HepG2 (cell line): ENCODE results near the gene SLC6A5. TPM values are rescaled to one million over a fixed set of nuclear protein-coding genes. Genes with fewer than 3 reads are reported as not detected.

ENCODE experiments used
- ATAC-seq: fragments of 200-7000 bp; cut with Tn5 transposase; 3 replicates; pipeline ENCODE4 v1.9.1; 2020; ENCODE audit warnings: mild to moderate bottlenecking, moderate library complexity
- BruUV-seq: library from RNA; stranded (reverse); fragments of 400-500 nt; replicated peaks from 2 replicates; lab custom pipeline; 2021; lab: Mats Ljungman, UMichigan
- CTCF ChIA-PET: fragments of 300-600 bp; formaldehyde crosslinking; extraction: SDS; loops from one replicate; lab custom pipeline; 2021; ENCODE audit warnings: low total read pairs, inconsistent platforms, low intra/inter-chr PET ratio; lab: Yijun Ruan, JAX
- POLR2A ChIA-PET: fragments of 350-600 bp; sonication (Branson Sonifier 250); formaldehyde crosslinking; loops from one replicate; lab custom pipeline; 2020; ENCODE audit warnings: antibody characterized with exemption, inconsistent platforms; lab: Yijun Ruan, JAX
- DNase-seq: peaks from one replicate; pipeline ENCODE4 v3.0.0-alpha.2; 2015; ENCODE audit warnings: low spot score
- FAIRE-seq: peaks from 3 replicates; lab custom pipeline; 2011; peaks lifted over from hg19 to GRCh38; lab: Jason Lieb, UNC
- H2AFZ ChIP-seq: one replicate; pipeline ENCODE4 v1.6.1; 2011; ENCODE audit warnings: low read length, inconsistent platforms
- H3K27ac ChIP-seq: fragments of 300-600 bp; 3 replicates; pipeline ENCODE4 v1.8.0; 2011; ENCODE audit warnings: mixed run types, mild to moderate bottlenecking, mixed read lengths, low read length, inconsistent platforms; ENCODE audit not compliant: insufficient read depth; ENCODE audit errors: extremely low read length
- H3K27me3 ChIP-seq, 2 experiments: fragments of 200-600 bp in 1 of 2; 2 replicates in 1 of 2; 3 replicates in 1 of 2; pipeline versions ENCODE4 v1.6.0 to v1.8.0; 2011; ENCODE audit warnings: low read length in 2 of 2, mild to moderate bottlenecking in 2 of 2, moderate library complexity in 2 of 2, inconsistent platforms in 1 of 2; ENCODE audit not compliant: insufficient read depth in 2 of 2, control insufficient read depth in 1 of 2
- H3K36me3 ChIP-seq, 2 experiments: fragments of 200-600 bp in 1 of 2; replicated peaks in 1 of 2; 2 replicates in 1 of 2; 3 replicates in 1 of 2; pipeline versions ENCODE4 v1.5.1 to v1.8.0; 2011; ENCODE audit warnings: low read length in 2 of 2, inconsistent platforms in 1 of 2; ENCODE audit not compliant: insufficient read depth in 2 of 2, control insufficient read depth in 1 of 2
- H3K4me1 ChIP-seq: 2 replicates; pipeline ENCODE4 v1.5.1; 2012; ENCODE audit warnings: low read length, inconsistent platforms; ENCODE audit not compliant: insufficient read depth
- H3K4me2 ChIP-seq: 2 replicates; pipeline ENCODE4 v1.6.0; 2011; ENCODE audit warnings: low read depth, low read length, inconsistent platforms
- H3K4me3 ChIP-seq, 3 experiments: fragments of 200-600 bp in 1 of 3; sonication (generic), shearing (Covaris generic) in 1 of 3; replicated peaks in 1 of 3; 2 replicates each; pipeline ENCODE4 v1.5.1; 2011 to 2016; ENCODE audit warnings: low read length in 3 of 3, inconsistent platforms in 2 of 3, low read depth in 2 of 3, mild to moderate bottlenecking in 2 of 3, control low read depth in 1 of 3, mixed read lengths in 1 of 3; ENCODE audit not compliant: insufficient read depth in 1 of 3
- H3K79me2 ChIP-seq: one replicate; pipeline ENCODE4 v1.6.1; 2011; ENCODE audit warnings: low read length, inconsistent platforms; ENCODE audit not compliant: insufficient read depth
- H3K9ac ChIP-seq: 2 replicates; pipeline ENCODE4 v1.6.0; 2011; ENCODE audit warnings: mild to moderate bottlenecking, low read depth, low read length, inconsistent platforms; ENCODE audit not compliant: insufficient read depth
- H3K9me3 ChIP-seq: 2 replicates; pipeline ENCODE4 v1.5.1; 2012; ENCODE audit warnings: mild to moderate bottlenecking, low read length
- H4K20me1 ChIP-seq: 2 replicates; pipeline ENCODE4 v1.6.0; 2011; ENCODE audit warnings: inconsistent platforms, mild to moderate bottlenecking, low read length, moderate library complexity; ENCODE audit not compliant: insufficient read depth
- CREB1 ChIP-seq, 2 experiments: fragments of 450-650 bp in 1 of 2; IDR thresholded peaks; 2 replicates each; pipeline ENCODE4 v1.6.1; 2016 to 2017; ENCODE audit warnings: control low read depth in 1 of 2, mild to moderate bottlenecking in 1 of 2, missing compliant biosample characterization in 1 of 2, missing genetic modification characterization in 1 of 2
- GABPB1 ChIP-seq: IDR thresholded peaks from 2 replicates; pipeline ENCODE4 v1.6.1; 2016; ENCODE audit warnings: mild to moderate bottlenecking, missing genetic modification reagents, moderate library complexity, missing compliant biosample characterization
- GRHL1 ChIP-seq: sonication (generic); formaldehyde crosslinking; conservative IDR thresholded peaks from 2 replicates; pipeline ENCODE4 v1.8.0; 2022; ENCODE audit warnings: missing genetic modification reagents
- HDAC2 ChIP-seq: sonication (generic); formaldehyde crosslinking; IDR thresholded peaks from 2 replicates; pipeline ENCODE4 v1.4.0; 2020; ENCODE audit warnings: missing genetic modification reagents
- MIXL1 ChIP-seq: IDR thresholded peaks from 2 replicates; pipeline ENCODE4 v1.6.1; 2016
- ZNF773 ChIP-seq: sonication (generic); formaldehyde crosslinking; IDR thresholded peaks from 2 replicates; pipeline ENCODE4 v1.4.0; 2020; ENCODE audit warnings: missing genetic modification reagents, borderline replicate concordance
- ZUFSP ChIP-seq: sonication (generic); formaldehyde crosslinking; IDR thresholded peaks from 2 replicates; pipeline ENCODE4 v1.9.0; 2021; ENCODE audit warnings: missing genetic modification reagents, mild to moderate bottlenecking, borderline replicate concordance
- WGBS: methylation state at CpG from one replicate; pipeline ENCODE4 v1.1.6; 2017; ENCODE audit warnings: low lambda C conversion rate; 5-methylcytosine and 5-hydroxymethylcytosine counted together
- in situ Hi-C: cut with HindIII; loops from 2 replicates; pipeline ENCODE4 v1.10.0; 2017; ENCODE audit warnings: low pct_unique_long_range_greater_than_20kb; ENCODE audit not compliant: extremely low pct_ligation_motif_present
- intact Hi-C: fragments of 100-400 bp; cut with micrococcal nuclease; formaldehyde crosslinking; loops from one replicate; pipeline ENCODE4 v1.10.0; 2022; ENCODE audit not compliant: unreplicated experiment
- polyA plus RNA-seq, 8 experiments: library from polyadenylated mRNA; depleted of rRNA in 3 of 8; stranded (reverse) in 7 of 8; unstranded in 1 of 8; fragments of >200 nt; fragmentation: Illumina TruSeq in 4 of 8; extraction: Trizol in 4 of 8; gene quantifications; 2 replicates each; pipeline versions ENCODE4 v1.2.1 to v1.2.3, GENCODE V29; 2011 to 2016; ENCODE audit warnings: low read depth in 4 of 8, missing spikeins in 1 of 8, mixed read lengths in 1 of 8; ENCODE audit not compliant: insufficient read depth in 1 of 8
- total RNA-seq, 5 experiments: library from RNA; depleted of rRNA; stranded (reverse); fragments of >200 nt; fragmentation: Illumina TruSeq; extraction: Trizol; gene quantifications; 2 replicates each; pipeline ENCODE4 v1.2.3, GENCODE V29; 2016; ENCODE audit warnings: low read depth in 1 of 5

Gene SLC6A5
- total and polyA plus RNA-seq, 2 of the 13 experiments (the other 11 are each of a cell fraction or from before 2014, with no cell fraction given), result not detected

GRCh38 chr11:20644360-20644759 lies 45.0 kb downstream of the SLC6A5 start:
- Histone ChIP-seq H3K79me2 (no peaks in the 10 kb centered on the region), H4K20me1 (no peaks in the 10 kb centered on the region), H3K27ac (no peak overlapping the region), H3K4me2 (no peak overlapping the region), H3K4me1 (no peaks in the 10 kb centered on the region), H3K27me3 (peaks cover 0 to 14% of the 10 kb centered on the region in 2 experiments; a peak in 1 of 5 replicates), H3K9ac (no peak overlapping the region), H3K4me3 (no peak overlapping the region), H3K9me3 (no peaks in the 10 kb centered on the region), H3K36me3 (no peaks in the 10 kb centered on the region), H2AFZ (no peak overlapping the region)
- DNase-seq, result no peak
- TF ChIP-seq ZNF773 (CRISPR knock-in tag) (no peak), GABPB1 (CRISPR knock-in tag) (no peak), ZUFSP (CRISPR knock-in tag) (no peak), GRHL1 (CRISPR knock-in tag) (no peak), MIXL1 (CRISPR knock-in tag) (no peak), HDAC2 (CRISPR knock-in tag) (no peak), CREB1 (IDR thresholded peaks at IDR 0.05) (peak; percentile 45), CREB1 (CRISPR knock-in tag; IDR thresholded peaks at IDR 0.05) (no peak)
- ChIA-PET CTCF (no interaction called here), POLR2A (no interaction called here)
- BruUV-seq, result no TSS peak
- FAIRE-seq, result no peak
- ATAC-seq, result no peak
- WGBS, result 11% methylated on average over 4 of the region's 4 CpGs
- in situ Hi-C loops (loop anchor here (25.0 kb wide), 1 partner anchor 1668 kb away; no protein-coding TSS in a partner anchor), intact Hi-C loops (no loop called here)
